SKM-1 treated with dmso at 0.1 percent for 144 hours (cell line): Measurements from ENCODE around the gene FGF19.

Experiments
- DNase-seq: peaks from one replicate; lab custom pipeline; 2025; ENCODE audit not compliant: unreplicated experiment; lab: John Stamatoyannopoulos, UW

Gene FGF19

DNA sequence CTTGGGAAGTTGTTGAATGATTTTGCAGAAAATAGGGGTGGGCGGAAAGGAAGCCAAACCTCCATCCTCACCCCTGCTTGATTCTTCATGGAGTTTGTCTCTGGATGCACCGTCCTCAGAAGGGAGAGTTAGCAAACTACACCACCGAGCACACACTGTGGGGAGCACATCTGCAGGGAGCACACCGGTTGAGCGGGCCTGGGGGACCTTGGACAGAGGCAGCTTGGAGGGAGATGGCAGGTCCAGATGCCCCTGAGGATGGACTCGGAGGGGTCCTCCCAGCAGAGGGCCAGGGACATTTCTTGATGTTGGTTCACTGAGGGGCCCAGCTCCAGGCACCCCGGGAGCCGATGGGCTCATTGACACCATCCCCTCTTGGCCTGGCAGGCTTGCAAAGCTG, 15.1 kb upstream of the FGF19 start:
- DNase-seq: no peak

DNA sequence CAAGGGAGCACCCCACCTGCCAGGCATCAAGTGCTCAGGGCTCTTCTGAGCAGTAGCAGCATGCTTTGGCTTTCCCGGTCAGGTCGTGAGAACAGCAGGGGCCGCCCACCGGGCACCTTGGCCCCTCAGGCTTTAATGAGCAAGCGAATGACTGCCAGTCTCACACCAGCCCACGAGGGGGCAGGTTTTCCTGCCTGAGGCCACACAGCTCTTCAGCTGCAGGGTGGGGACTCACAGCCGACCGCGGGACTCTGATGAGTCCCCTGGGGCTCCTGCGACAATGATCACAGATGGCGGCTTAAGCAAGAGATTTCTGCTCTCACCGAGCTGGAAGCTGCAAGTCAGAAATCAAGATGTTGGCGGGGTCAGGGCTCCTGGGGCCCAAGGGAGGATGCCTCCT, 14.3 kb upstream of the FGF19 start:
- no peak for DNase-seq

- no peak for DNase-seq
These were observed 13.3 kb upstream of the FGF19 start for GRCh38 chr11:69716891-69717747.

GRCh38 chr11:69716099-69716498, 12.3 kb upstream of the FGF19 start:
- DNase-seq: no peak

DNA sequence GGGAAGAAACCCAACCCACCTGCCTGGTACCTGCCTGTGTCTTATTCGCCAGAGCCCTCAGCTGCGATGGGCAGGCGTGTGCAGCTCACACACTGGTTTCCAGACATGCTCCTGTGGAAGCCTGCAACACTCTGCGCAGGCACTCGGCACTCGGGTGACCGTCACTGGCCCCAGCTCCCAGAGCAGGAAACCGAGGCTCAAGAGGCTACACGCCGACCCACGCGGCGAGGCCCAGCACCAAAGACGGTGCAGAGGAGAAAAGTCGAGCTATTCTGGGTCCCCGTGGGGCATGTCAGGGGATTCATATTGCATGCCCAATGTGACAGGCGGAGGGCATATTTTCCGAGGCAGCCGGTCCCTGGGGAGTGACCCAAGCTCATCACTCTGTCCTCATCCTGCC, 11.6 kb upstream of the FGF19 start:
- no peak for DNase-seq

GRCh38 chr11:69711822-69712801, 8.3 kb upstream of the FGF19 start:
- peak; percentile 40 for DNase-seq

DNA sequence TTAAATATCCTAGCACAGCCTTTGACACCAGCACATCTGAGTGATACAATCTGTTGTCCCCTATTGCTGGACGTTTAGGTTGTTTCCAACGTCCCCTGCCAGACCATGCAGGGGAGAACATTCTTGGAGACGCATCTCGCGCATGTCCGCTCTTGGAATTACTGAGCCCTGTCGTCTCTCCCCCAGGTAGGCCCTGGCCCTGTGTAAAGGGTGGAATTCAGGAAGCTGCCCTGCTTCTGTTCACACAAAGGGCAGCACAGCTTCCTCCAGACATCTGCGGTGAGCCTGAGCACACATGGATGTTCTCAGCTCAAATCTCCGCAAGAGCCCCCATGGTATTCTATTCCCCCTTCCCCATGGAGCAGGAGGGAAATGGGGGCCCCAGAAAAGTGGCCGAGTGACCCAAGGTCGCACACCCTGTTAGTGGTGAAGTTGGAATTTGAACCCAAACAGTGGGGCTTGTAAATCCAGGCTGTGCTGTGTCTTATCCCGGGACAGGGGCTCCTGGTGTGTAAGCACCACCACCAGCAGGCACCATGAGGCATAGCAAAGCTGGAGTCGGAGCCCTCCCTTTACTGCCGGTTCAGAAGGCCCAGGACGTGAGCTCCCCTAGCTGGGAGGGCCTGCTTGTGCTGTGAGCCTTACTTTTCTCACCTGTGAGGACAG, 5.0 kb upstream of the FGF19 start:
- DNase-seq: no peak

GRCh38 chr11:69707176-69707575, 3.4 kb upstream of the FGF19 start:
- no peak for DNase-seq

- no peak for DNase-seq
These were observed 2.3 kb upstream of the FGF19 start for GRCh38 chr11:69705901-69706787.

DNA sequence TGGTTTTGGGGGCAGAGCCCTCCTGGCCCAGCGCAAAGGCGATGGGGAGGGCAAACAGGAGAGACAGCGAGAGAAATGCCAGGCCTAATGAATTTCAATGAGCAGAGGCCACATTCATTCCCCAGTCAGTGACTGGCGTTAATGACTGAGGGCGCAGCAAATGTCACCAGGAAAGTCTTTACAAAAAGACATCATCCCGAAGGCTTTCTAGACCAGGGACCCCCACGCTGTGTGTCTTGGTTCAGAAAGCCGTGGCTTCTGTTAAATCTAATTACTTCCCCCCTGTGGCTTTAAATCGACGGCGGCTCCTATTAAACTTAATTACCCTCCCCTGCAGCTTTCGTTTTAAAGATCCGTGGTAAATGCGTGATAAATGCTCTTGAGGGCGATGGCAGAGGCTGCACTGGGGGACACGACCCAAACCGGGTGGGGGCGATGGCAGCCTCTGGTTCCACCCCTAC, 1.6 kb upstream of the FGF19 start:
- no peak for DNase-seq

- no peak for DNase-seq
These were observed 859 bp upstream of the FGF19 start for GRCh38 chr11:69704508-69705253.

GRCh38 chr11:69703453-69703767, 412 bp downstream of the FGF19 start:
- DNase-seq: no peak

- DNase-seq: no peak
These were observed 911 bp downstream of the FGF19 start for GRCh38 chr11:69702769-69703452.

- no peak for DNase-seq
These were observed 1.6 kb downstream of the FGF19 start for GRCh38 chr11:69702239-69702691.

- DNase-seq: no peak
These were observed 3.3 kb downstream of the FGF19 start for GRCh38 chr11:69700278-69701140.

DNA sequence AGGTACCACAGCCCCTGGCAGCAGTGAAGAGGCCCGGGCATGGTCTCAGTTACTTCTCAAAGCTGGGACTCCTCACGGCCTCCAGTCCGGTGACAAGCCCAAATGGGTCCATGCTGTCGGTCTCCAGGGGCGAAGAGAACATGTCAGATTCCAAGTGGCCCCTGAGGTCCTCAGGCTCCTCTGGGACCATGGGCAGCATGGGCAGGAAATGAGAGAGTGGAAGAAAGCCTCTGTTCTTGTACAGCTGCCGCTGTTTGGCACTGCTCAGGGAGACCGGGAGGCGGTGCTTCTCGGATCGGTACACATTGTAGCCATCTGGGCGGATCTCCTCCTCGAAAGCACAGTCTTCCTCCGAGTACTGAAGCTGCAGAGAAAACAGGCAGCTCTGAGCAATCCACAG, 4.6 kb downstream of the FGF19 start:
- no peak for DNase-seq

GRCh38 chr11:69698362-69698761, 5.5 kb downstream of the FGF19 start:
- no peak for DNase-seq

DNA sequence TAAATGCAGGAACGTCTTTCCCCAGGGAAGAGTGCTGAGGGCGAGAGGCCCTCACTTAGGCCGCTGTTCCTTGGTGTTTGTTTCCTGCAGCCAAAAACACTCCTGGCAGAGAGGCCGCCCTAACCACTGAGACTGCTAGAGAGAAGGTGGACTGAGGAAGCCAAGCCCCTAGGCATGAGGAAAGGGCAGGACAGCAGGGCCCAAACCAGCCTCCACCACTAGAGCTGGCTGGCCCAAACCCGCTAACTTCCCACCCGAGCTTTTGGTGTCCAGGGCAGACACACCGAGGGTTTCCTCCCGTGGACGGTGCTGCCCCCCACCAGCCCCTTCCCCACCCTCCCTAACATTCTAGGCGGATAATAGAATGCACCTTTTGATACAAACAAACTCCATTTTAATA, 6.0 kb downstream of the FGF19 start:
- no peak for DNase-seq
